GM18502 (cell line): ENCODE data around the gene ASPSCR1.
A peak's percentile ranks its signal among the peaks of the same experiment; 100 is the strongest.

Experiments
- ATAC-seq: cut with Tn5 transposase; IDR thresholded peaks from one replicate; pipeline ENCODE4 v1.9.1; 2021; ENCODE audit warnings: mild to moderate bottlenecking; ENCODE audit not compliant: unreplicated experiment, poor library complexity

The ASPSCR1 gene

DNA sequence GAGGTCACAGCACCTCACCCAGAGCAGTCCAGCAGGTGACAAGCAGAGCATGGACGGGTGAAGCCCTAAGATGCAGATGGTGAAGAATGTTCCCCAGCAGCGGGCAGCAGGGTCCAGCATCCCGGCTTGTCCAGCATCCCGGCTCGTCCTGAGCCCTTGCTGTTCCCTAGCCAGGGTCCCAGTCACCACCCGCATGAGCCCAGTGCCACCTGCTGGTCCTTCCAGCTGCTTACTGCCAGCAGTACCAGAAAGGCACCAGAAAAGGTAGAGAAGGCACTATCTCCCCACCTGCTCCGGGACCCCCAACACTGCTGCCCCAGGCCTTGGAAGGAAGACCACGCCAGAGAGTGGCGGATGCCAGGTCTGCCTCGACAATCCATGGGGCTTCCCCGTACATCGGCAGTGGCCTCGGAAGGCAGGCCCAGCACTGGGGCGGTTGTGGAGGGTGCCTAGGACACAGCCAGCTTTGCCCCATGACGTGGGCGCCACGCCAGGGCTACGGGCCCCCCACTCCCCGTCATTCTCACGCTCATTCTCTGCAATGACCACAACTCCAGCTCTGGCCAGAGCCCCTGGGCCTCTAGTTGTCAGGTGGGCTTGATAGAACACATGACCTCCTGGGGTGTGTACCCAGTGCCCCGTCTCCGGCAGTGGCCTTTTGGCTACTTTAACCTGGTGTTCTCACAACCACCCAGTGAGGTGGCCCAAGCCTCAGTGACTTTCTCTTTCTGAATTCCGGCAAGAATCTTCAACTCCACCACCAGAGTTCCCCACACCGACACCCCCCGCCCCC, 43.9 kb downstream of the ASPSCR1 start:
- no peak for ATAC-seq

DNA sequence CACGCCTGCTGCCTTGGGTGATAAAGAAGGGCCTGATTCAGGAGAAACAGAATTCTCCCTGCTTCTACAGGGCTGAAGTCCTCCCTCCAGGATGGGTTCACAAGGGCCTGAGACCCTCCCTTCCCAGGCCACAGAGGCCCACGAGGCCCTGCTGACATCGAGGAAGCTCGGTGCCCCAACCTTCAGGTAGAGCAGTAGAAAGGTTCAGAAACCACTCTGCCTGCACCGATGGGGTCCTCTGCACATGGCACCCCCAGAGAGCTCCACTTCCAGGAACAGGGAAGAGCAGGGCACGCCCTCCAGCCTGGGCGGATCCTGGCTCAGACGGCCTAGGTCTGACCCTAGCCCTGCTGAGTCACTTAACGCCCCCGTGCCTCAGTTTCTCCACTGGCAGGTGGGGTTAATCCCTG, 44.5 kb downstream of the ASPSCR1 start:
- ATAC-seq, result no peak

DNA sequence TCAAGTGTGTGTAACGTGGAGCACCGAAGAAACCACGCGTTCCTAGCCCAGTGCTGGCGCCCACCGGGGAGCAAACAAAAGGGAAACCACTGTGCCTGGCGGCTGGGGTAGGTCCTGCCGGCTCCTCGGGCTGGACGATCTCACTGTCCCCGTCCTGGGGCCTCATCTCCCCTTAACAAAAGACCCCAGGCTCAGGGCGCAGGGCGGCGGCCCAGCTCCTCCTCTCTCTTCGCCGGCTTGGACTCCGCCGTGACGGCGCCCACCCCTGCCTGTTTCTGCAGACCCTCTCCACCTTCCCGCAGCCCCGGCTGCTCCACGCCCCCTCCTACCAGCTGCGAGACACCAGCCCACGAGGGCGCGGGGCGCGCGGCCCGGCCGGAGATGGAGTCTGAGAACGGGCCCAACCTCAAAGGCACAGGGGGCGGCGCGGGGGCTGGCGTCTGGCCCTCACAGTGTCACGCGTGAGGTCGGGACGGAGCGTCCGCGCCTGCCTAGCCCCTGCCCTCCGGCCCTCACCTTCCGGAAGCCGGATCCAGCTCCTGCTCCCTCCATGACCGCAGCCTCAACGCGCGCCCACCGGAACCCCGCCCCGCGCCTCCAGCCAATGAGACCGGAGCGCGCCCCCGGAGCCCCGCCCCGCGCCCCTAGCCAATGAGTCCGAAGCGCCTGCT, 45.0 kb downstream of the ASPSCR1 start, which contains the start of gene CENPX:
TSS of gene CENPX (minus strand) at position 569 of the 671 bp plus-strand sequence. CDS start at position 552, 17 bp downstream.
- peak; percentile 17 for ATAC-seq

DNA sequence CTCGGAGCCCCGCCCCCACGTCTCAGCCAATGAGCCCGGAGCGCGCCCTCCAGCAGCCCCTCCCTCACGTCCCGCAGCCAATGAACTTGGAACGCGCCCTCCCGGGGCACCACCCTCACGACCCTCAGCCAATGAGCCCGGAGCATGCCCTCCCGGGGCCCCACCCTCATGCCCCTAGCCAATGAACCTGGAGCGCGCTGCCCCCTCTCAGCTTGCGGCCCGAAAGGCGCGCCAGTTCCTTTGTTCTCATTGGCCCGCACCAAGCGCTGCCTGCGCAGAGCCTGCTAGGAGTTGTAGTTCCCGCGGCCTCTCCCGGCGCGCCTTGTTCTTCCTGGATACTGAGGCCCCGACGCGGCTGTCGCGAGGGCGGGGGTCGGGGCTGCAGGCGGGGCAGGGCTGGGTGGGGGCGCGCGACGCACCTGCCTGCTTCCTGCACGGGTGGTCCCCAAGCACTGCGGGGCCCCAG, 45.6 kb downstream of the ASPSCR1 start, which contains the start of gene LRRC45:
TSS of gene LRRC45 (plus strand) at position 325 of the 466 bp plus-strand sequence. CDS start 339 bp downstream, outside the sequence.
- ATAC-seq, result peak; percentile 82

DNA sequence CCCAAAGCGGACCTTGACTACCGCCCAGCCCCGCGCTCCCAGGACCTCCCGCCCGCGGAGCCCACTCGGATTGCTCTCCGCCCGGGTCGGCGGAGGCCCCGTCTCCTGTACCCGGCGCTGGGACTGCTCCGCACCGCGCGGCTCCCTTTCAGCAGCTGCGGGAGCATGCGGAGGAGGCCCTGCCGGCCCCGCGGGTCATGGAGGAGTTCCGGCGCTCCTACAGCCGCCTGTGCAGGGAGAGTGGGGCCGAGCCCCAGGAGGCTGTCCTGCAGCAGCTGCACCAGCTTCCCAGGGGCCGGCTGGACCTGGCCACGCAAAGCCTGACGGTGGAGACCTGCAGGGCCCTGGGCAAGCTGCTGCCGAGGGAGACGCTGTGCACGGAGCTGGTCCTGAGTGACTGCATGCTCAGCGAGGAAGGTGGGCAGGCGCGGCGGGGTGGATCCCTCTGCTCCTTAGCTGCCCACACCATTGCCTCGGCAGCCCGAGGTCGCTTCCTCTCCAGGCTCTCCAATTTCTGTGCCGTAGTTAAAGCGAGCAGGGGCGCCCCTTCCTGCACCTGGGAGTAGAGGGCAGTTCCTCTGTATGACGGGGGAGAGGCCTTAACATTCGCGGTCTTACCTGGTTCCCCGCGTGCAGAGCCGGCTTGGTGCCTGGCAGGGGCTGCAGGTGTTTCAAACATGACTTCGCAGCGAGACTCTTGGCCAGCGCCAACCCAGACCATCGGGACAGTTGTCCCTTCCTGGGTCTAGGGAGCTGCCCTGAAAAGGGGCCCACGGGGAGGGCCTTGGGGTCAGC, 46.2 kb downstream of the ASPSCR1 start:
- peak; percentile 3 for ATAC-seq

DNA sequence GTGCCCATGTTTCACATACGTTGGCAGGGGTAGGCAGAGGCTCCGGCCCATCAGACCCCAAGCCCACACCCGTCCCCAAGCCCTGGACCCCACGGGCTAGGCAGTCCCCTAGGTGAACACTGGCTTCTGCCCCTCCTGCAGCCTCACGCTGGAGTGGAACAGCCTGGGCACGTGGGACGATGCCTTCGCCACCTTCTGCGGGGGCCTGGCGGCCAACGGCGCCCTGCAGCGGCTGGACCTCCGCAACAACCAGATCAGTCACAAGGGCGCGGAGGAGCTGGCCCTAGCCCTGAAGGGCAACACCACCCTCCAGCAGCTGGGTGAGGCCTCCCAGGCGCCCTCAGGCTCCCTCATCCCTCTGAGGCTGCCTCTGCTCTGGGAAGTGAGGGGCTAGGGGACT, 47.4 kb downstream of the ASPSCR1 start:
- no peak for ATAC-seq

DNA sequence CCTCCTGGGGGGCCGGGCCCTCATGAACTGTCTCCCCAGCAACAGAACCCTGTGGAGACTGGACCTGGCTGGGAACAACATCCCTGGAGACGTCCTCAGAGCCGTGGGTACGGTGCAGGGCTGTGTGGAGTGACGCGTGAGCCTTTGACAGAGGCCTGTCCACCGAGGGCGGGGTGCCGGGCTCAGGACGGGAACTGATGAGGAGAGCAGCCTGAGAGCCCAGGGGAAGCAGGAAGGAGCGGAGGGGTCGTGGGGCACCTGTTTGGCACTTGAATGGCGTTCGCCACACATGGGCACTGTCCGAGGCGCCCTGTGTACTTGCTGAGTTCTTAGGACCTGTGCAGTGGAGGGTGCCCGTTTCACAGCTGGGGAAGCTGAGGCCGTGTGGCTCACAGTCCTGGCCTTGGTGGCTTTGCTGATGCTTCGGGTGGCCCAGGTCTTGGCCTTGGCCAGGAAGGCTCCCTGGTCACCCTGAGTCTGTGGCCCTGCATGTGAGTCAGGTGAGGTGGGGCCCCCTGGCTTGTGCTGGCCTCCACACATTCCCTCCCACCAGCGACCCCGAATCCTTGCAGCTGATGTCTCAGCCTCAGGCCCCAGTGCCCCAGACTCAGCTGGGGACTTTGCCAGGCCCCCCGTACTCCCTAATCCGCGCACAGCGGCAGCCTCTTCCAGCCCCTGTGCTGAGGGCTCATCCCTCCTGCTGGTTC, 48.1 kb downstream of the ASPSCR1 start:
- no peak for ATAC-seq

DNA sequence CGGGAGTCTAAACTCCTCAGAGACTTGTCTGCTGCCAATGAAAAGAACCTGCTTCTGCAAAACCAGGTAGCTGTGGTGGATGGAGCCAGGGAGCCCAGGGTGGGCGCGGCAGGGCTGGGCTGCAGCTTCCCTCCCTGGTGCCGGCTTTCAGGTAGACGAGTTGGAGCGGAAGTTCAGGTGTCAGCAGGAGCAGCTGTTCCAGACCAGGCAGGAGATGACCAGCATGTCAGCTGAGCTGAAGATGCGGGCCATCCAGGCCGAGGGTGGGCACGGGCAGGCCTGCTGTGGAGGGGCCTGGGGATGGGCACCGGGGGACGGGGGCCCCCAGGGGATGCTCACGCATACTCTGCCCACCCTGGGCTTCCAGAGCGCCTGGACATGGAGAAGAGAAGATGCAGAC, 50.8 kb downstream of the ASPSCR1 start:
- no peak for ATAC-seq

DNA sequence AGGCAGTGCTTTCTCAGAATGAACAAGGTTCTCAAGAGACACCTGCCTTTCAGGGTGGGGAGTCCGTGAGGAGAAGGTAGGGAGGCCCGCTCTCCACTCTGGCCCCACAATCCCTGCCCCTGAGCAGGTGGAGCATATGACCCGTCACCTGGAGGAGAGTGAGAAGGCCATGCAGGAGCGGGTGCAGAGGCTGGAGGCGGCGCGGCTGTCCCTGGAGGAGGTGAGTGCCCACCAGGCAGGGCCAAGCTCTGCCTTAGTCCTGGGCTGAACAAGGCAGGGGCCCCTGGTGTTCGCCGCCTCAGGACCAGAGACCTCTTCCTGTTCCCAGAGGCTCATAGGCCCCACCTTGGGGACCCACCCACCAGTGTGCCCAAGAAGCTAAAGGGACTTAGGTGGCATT, 51.5 kb downstream of the ASPSCR1 start:
- ATAC-seq, result no peak

DNA sequence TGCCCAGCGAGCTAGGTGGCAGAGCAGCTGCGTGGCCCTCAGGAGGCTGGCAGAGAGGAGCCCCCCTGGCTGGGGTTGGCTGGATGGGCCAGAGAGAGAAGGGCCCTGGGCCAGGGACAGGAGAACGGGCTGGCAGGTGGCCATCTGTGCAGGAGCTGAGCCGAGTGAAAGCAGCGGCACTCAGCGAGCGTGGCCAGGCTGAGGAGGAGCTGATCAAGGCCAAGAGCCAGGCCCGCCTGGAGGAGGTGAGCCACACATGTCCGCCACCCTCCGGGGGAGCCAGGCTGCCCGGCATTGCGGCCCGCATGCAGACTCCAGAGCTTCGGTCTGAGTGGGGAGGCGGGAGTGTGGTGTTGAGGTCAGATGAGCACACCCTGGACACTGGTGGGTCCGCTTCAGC, 52.0 kb downstream of the ASPSCR1 start:
- no peak for ATAC-seq

DNA sequence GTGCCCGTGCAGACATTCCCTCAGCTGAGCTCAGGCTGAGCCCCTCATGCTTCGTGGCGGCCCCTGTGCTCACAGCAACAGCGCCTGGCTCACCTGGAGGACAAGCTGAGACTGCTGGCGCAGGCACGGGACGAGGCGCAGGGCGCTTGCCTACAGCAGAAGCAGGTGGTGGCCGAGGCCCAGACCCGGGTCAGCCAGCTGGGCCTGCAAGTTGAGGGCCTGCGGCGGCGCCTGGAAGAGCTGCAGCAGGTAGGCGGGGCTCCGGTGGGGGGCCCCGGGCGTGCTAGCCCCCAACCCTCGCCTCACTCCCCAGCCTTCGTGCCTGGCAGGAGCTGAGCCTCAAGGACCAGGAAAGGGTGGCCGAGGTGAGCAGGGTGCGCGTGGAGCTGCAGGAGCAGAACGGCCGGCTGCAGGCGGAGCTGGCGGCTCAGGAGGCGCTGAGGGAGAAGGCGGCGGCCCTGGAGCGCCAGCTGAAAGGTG, 52.6 kb downstream of the ASPSCR1 start:
- no peak for ATAC-seq

DNA sequence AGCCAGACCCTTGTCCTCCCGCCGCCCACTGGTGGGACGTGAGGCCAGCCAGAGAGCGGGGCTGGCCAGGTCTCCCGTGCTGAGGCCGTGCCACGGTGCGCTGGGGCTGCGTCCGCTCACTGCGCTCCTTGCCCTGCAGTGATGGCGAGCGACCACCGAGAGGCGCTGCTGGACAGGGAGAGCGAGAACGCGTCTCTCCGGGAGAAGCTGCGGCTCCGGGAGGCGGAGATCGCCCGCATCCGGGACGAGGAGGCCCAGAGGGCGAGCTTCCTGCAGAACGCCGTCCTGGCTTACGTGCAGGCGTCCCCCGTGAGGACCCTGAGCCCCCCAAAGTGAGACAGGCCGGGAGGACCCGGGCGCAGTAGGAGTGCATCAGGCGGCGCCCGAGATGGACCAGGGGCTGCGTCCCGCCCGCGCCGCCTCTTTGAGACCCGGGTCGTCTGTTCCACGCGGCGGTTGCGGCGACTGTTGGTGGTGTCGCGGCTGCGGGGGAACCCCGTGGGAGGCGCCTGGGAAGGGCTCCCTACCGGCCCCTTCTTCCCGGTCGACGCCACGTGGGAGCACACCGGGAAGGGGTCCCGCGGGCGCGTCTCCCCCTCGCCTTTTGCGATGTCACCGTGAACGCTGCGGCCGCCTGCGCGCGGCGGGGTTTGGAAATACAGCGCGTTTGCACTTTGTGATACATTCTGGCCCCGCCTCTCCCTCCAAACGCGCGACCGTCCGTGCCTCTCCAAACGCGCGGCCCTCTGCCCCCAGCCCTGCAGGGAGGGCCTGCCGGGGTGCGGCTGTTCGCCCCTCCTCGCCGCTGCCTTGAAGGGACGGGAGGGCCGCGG, 53.3 kb downstream of the ASPSCR1 start:
- peak; percentile 55 for ATAC-seq

DNA sequence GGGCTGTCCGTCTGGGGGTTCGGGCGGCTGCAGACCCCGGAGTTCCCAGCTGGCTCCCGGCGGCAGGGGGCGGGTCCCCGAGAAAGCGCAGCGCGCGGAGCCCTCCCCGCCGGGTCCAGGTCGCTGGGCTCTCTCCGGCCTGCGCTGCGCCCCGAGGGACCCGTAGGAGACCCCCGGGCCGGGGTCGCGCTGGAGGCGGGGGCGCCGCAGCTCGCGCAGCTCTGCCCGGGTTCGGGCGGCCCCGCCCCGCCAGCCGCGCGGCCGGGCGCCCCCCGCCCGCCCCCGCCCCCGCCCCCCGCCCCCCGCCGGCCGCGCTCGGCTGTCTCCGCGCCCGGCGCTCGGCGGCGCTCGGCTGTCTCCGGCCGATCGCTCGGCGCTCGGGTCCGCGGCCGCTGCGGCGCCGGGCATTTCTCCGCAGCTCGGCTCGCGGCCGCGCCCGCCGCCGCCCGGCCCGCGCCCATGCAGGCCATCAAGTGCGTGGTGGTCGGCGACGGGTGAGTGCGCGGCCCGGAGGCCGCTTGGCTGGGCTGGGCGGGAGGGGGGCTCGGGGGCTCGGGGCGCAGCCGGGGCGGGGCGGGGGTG, 54.0 kb downstream of the ASPSCR1 start, which contains the start of gene RAC3:
TSS of gene RAC3 (plus strand) at position 376 of the 582 bp plus-strand sequence. CDS start at position 460, 84 bp downstream.
- peak; percentile 15 for ATAC-seq

DNA sequence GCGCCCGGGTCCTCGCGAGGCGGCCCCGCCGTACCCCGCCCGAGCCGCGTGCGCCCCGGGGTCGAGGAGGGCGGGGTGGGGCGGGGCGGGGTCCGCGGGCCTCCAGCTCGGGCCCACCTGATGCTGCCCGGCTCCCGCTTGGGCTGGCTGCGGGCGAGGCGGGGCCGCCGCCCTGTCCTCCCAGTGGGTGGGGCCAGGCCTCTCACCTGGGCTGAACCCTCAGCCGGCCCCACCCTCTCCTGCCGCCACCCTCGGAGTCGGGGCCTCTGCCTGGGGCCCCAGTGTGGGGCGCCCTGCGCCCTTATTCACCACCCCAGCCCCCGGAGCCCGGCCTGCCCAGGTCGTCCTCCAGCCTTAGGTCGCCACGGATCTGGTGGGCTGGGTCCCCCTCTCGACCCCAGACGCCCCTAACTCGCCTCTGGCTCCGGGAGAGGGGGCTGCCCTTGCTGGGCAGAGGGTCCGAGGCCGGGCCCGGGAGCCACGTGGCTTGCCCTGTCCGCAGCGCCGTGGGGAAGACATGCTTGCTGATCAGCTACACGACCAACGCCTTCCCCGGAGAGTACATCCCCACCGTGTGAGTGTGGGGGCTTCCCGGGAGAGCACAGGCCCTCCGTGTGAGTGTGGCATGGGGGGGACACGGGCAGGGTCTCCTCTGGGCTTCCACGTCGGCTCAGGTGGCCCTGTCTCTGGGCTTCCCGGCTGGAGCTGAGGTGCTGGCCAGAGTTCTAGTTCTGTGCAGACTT, 54.6 kb downstream of the ASPSCR1 start:
- no peak for ATAC-seq

DNA sequence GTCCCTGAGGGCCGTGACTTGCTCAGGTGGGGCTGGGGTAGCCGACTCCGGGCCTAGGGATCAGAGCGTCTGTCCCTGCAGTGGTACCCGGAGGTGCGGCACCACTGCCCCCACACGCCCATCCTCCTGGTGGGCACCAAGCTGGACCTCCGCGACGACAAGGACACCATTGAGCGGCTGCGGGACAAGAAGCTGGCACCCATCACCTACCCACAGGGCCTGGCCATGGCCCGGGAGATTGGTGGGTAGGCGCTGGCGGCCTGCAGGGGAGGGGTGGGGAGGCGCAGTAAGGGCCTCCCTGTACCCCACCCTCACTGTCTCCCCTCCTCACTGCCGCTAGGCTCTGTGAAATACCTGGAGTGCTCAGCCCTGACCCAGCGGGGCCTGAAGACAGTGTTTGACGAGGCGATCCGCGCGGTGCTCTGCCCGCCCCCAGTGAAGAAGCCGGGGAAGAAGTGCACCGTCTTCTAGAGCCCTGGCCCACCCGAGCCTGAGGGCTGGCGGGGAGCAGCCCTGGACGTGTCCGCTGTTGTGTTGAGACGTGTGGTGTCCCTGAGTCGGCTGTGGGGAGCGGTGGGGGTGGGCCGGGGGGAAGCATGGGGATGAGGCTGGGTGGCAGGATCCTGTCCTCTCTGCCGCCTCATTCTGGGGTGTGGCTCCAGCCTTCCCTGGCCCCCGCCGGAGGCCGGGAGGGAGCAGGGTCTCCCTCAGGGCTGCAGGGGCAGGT, 56.1 kb downstream of the ASPSCR1 start:
- ATAC-seq, result no peak

DNA sequence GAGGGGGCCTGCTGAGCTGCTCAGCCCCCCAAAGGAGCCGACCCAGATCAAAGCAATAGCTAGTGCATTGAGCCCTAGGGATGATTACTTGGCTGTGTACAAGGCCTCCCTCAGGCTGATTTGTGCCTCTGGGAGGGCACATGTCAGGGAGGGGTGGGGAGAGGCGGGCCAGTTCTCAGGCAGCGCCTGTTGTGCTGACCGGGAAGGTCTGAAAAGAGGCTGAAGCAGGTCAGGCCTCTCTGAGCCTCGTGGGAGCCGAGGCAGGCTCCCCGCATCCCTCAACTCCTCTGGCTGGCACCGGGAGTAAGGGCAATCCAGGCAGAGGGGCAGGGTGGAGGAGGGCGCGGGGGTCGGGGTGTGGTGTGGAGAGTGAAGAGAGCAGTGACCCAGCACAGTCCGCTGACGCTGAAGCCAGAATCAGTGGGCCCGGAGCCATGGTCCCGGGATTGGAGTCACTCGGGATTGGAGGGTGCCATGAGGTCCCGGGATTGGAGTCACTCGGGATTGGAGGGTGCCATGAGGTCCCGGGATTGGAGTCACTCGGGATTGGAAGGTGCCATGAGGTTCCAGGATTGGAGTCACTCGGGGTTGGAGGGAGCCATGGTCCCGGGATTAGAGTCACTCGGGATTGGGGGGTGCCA, 57.1 kb downstream of the ASPSCR1 start:
- no peak for ATAC-seq

DNA sequence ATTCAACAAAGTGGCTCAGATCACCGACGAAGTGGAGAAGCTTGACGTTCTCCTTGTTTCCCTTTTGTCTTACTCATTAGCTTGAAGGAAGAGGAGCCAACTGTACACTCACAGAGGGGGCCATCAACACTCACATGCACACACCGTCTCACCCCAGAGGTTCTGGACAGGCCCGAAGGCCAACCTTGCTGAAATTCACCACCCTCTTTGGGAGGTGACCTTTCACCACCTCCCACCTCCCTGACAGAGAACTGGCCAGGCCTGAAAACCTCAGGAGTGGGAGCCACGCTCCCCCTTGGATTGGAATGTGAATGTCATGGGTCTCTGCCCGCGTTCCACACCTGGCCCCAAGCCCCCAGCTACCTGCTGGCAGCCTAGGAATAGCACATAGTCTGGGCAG, 58.1 kb downstream of the ASPSCR1 start:
- ATAC-seq, result no peak
